Trophoblast cell (in vitro differentiated cells and primary cell): ENCODE results near the gene C4orf17.
A peak's percentile ranks its signal among the peaks of the same experiment; 100 is the strongest.
"Not testable (repeated sequence)": the region's sequence is repeated elsewhere in the genome, so short reads cannot be mapped to it uniquely, and the experiment has no call there.

ENCODE experiments used
- DNase-seq, 2 donors: peaks; one replicate each; pipeline ENCODE4 v3.0.0-alpha.2; 2016
- H2AFZ ChIP-seq: 2 replicates; pipeline ENCODE4 v1.6.1; 2013; ENCODE audit warnings: low read length, moderate library complexity, mild to moderate bottlenecking; ENCODE audit not compliant: insufficient read depth, poor library complexity
- H2AK5ac ChIP-seq: 2 replicates; pipeline ENCODE4 v1.6.1; 2013; ENCODE audit warnings: mild to moderate bottlenecking, low read length
- H2BK120ac ChIP-seq: 2 replicates; pipeline ENCODE4 v1.6.1; 2013; ENCODE audit warnings: low read length, mild to moderate bottlenecking, moderate library complexity; ENCODE audit not compliant: insufficient read depth, poor library complexity
- H2BK12ac ChIP-seq: 2 replicates; pipeline ENCODE4 v1.6.1; 2013; ENCODE audit warnings: mild to moderate bottlenecking, low read length, moderate library complexity
- H2BK5ac ChIP-seq: 2 replicates; pipeline ENCODE4 v1.6.1; 2013; ENCODE audit warnings: low read length, low read depth, moderate library complexity, mild to moderate bottlenecking; ENCODE audit not compliant: poor library complexity
- H3K14ac ChIP-seq: 2 replicates; pipeline ENCODE4 v1.6.1; 2013; ENCODE audit warnings: mild to moderate bottlenecking, low read length
- H3K18ac ChIP-seq: 2 replicates; pipeline ENCODE4 v1.6.1; 2013; ENCODE audit warnings: mild to moderate bottlenecking, low read length
- H3K23ac ChIP-seq: 2 replicates; pipeline ENCODE4 v1.6.1; 2013; ENCODE audit warnings: low read length
- H3K27ac ChIP-seq: 2 replicates; pipeline ENCODE4 v1.5.1; 2013; ENCODE audit warnings: low read depth, mild to moderate bottlenecking, inconsistent platforms, low read length, moderate library complexity
- H3K27me3 ChIP-seq: 2 replicates; pipeline ENCODE4 v1.6.1; 2013; ENCODE audit warnings: inconsistent platforms, mild to moderate bottlenecking, low read length, moderate library complexity; ENCODE audit not compliant: insufficient read depth
- H3K36me3 ChIP-seq, 2 experiments: 1 replicate in 1 of 2; 2 replicates in 1 of 2; pipeline ENCODE4 v1.6.1; 2013; ENCODE audit warnings: low read length in 2 of 2, mild to moderate bottlenecking in 2 of 2, moderate library complexity in 1 of 2; ENCODE audit not compliant: insufficient read depth in 2 of 2, control insufficient read depth in 1 of 2
- H3K4ac ChIP-seq: 2 replicates; pipeline ENCODE4 v1.6.1; 2013; ENCODE audit warnings: low read depth, mild to moderate bottlenecking, low read length, moderate library complexity
- H3K4me1 ChIP-seq, 2 experiments: 1 replicate in 1 of 2; 2 replicates in 1 of 2; pipeline ENCODE4 v1.6.1; 2013; ENCODE audit warnings: low read length in 2 of 2, mild to moderate bottlenecking in 2 of 2, moderate library complexity in 1 of 2; ENCODE audit not compliant: insufficient read depth in 2 of 2, control insufficient read depth in 1 of 2
- H3K4me2 ChIP-seq: 2 replicates; pipeline ENCODE4 v1.6.1; 2013; ENCODE audit warnings: inconsistent platforms, mild to moderate bottlenecking, low read length, moderate library complexity
- H3K4me3 ChIP-seq: 2 replicates; pipeline ENCODE4 v1.5.1; 2013; ENCODE audit warnings: mild to moderate bottlenecking, low read depth, low read length, inconsistent platforms
- H3K79me1 ChIP-seq: one replicate; pipeline ENCODE4 v1.6.1; 2013; ENCODE audit warnings: low read length
- H3K79me2 ChIP-seq: 2 replicates; pipeline ENCODE4 v1.6.1; 2013; ENCODE audit warnings: low read length, mild to moderate bottlenecking; ENCODE audit not compliant: control insufficient read depth, insufficient read depth, poor library complexity
- H3K9ac ChIP-seq: 2 replicates; pipeline ENCODE4 v1.6.1; 2013; ENCODE audit warnings: mild to moderate bottlenecking, low read length
- H3K9me3 ChIP-seq: 2 replicates; pipeline ENCODE4 v1.6.1; 2013; ENCODE audit warnings: low read depth, mild to moderate bottlenecking, control low read depth, inconsistent platforms, low read length; ENCODE audit not compliant: insufficient read depth
- H4K12ac ChIP-seq: 2 replicates; pipeline ENCODE4 v1.6.1; 2013; ENCODE audit warnings: low read depth, mild to moderate bottlenecking, low read length, moderate library complexity
- H4K8ac ChIP-seq: 2 replicates; pipeline ENCODE4 v1.6.1; 2013; ENCODE audit warnings: low read depth, mild to moderate bottlenecking, low read length, moderate library complexity
- H4K91ac ChIP-seq: one replicate; pipeline ENCODE4 v1.6.1; 2013; ENCODE audit warnings: low read depth, mild to moderate bottlenecking, low read length, moderate library complexity
- WGBS: extraction: QIAGEN DNeasy Blood & Tissue Kit; methylation state at CpG from one replicate; pipeline ENCODE4 v1.1.7; 2013; ENCODE audit warnings: missing lambda C conversion rate; ENCODE audit not compliant: insufficient read length, insufficient coverage; ENCODE audit errors: extremely low coverage; 5-methylcytosine and 5-hydroxymethylcytosine counted together

Gene C4orf17

GRCh38 chr4:99473131-99473530, 37.7 kb upstream of the C4orf17 start:
- H3K4me2 ChIP-seq: no peak overlapping the region

DNA sequence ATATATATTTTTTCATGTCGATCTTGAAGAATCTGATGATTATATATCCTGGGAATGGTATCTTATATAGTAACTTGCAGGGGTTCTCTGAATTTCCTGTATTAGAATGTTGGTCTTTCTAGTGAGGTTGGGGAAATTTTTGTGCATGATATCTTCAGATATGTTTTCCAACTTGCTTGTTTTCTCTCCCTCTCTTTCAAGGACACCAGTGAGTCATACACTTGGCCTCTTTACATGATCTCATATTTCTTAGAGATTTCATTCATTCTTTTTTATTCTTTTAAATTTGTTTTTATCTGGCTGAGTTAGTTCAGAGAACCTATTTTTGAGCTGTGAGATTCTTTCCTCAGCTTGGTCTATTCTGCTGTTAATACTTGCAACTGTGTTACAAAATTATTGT, 27.2 kb upstream of the C4orf17 start:
- H4K12ac ChIP-seq: no peak overlapping the region
- H3K14ac ChIP-seq: no peak overlapping the region
- H3K18ac ChIP-seq: no peak overlapping the region
- no peak overlapping the region for H3K4me2 ChIP-seq
- H3K23ac ChIP-seq: no peak overlapping the region
- no peaks in the 10 kb centered on the region for H3K79me2 ChIP-seq
- H3K36me3 ChIP-seq: no peaks in the 10 kb centered on the region
- H4K8ac ChIP-seq: no peak overlapping the region
- no peak for DNase-seq
- H3K4ac ChIP-seq: no peak overlapping the region
- WGBS: no CpG with 5 or more reads among the region's 1 CpG
- no peak overlapping the region for H3K9ac ChIP-seq
- H4K91ac ChIP-seq: no peak overlapping the region
- no peak overlapping the region for H2BK12ac ChIP-seq
- no peak overlapping the region for H3K4me3 ChIP-seq
- no peak overlapping the region for H2AFZ ChIP-seq
- H3K27me3 ChIP-seq: no peaks in the 10 kb centered on the region
- no peak overlapping the region for H2AK5ac ChIP-seq
- no peak overlapping the region for H2BK5ac ChIP-seq
- H2BK120ac ChIP-seq: no peak overlapping the region
- H3K9me3 ChIP-seq: peaks cover 9% of the 10 kb centered on the region
- H3K79me1 ChIP-seq: no peaks in the 10 kb centered on the region
- H3K27ac ChIP-seq: no peak overlapping the region
- no peaks in the 10 kb centered on the region for H3K4me1 ChIP-seq

More at GRCh38 chr4:99473131-99473530, 37.7 kb upstream of the C4orf17 start:
- Histone ChIP-seq H2AK5ac (no peak overlapping the region), H3K9me3 (no peaks in the 10 kb centered on the region), H2BK120ac (no peak overlapping the region), H2BK5ac (no peak overlapping the region), H3K14ac (no peak overlapping the region), H4K8ac (no peak overlapping the region), H3K4me3 (no peak overlapping the region), H3K4ac (no peak overlapping the region), H4K12ac (no peak overlapping the region), H3K9ac (no peak overlapping the region), H2BK12ac (no peak overlapping the region), H3K36me3 (no peaks in the 10 kb centered on the region), H4K91ac (no peak overlapping the region), H3K27me3 (no peaks in the 10 kb centered on the region), H2AFZ (no peak overlapping the region), H3K23ac (no peak overlapping the region), H3K18ac (no peak overlapping the region), H3K79me2 (no peaks in the 10 kb centered on the region), H3K27ac (no peak overlapping the region), H3K79me1 (no peaks in the 10 kb centered on the region), H3K4me1 (no peaks in the 10 kb centered on the region)
- peak; percentile 46 to 53 for DNase-seq
- WGBS: no CpG with 5 or more reads among the region's 1 CpG

DNA sequence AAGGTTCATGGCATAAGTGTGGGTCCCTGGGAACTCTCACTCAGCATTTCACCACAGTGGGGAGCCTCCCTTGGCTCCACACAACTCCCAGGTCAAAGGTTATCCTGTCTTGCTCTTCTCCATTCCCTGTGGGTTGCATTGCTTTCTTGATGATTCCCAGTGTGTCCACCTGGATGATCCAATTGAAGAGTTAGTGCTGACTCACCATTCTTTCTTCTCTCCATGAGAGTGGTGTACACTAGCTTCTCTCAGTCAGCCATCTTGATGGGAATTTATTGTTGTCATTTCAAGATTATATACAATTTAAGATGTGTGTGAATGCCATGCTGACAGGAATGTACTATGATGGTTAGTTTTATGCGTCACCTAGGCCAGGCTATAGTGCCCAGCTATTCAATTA, 25.6 kb upstream of the C4orf17 start:
- H3K9me3 ChIP-seq: peaks cover 9% of the 10 kb centered on the region
- no peak for DNase-seq
- no peak overlapping the region for H2BK5ac ChIP-seq
- H3K23ac ChIP-seq: no peak overlapping the region
- no peak overlapping the region for H2AFZ ChIP-seq
- H2AK5ac ChIP-seq: no peak overlapping the region
- no peak overlapping the region for H3K9ac ChIP-seq
- H3K4me1 ChIP-seq: no peaks in the 10 kb centered on the region
- H3K27ac ChIP-seq: no peak overlapping the region
- no peaks in the 10 kb centered on the region for H3K79me2 ChIP-seq
- H4K12ac ChIP-seq: no peak overlapping the region
- no peak overlapping the region for H2BK12ac ChIP-seq
- no peaks in the 10 kb centered on the region for H3K36me3 ChIP-seq
- H4K91ac ChIP-seq: no peak overlapping the region
- H3K4me2 ChIP-seq: no peak overlapping the region
- H3K27me3 ChIP-seq: no peaks in the 10 kb centered on the region
- H3K14ac ChIP-seq: no peak overlapping the region
- no peak overlapping the region for H2BK120ac ChIP-seq
- no CpG with 5 or more reads among the region's 1 CpG for WGBS
- H3K79me1 ChIP-seq: no peaks in the 10 kb centered on the region
- no peak overlapping the region for H4K8ac ChIP-seq
- H3K18ac ChIP-seq: no peak overlapping the region
- H3K4ac ChIP-seq: no peak overlapping the region
- no peak overlapping the region for H3K4me3 ChIP-seq

DNA sequence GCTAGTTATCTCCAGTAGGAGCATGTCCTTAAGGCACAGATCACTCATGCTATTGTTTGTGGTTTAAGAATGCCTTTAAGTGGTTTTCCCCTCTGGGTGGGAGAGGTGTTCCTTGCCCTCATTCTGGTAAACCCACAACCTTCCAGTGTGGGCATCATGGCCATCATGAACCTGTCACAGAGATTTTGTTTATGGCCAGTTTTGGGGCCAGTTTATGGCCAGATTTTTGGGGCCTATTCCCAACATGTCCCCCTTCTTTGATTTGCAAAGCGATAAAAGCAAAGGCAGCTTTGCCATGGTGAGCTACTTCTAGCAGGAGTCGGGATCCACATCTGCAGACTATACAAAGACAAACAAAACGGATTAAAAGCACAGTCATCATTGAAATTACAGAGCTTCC, 24.2 kb upstream of the C4orf17 start:
- H3K23ac ChIP-seq, H3K79me2 ChIP-seq, H3K79me1 ChIP-seq, H4K91ac ChIP-seq, H2BK5ac ChIP-seq, DNase-seq, H2BK120ac ChIP-seq, H3K27me3 ChIP-seq, H3K18ac ChIP-seq, H2BK12ac ChIP-seq, H2AK5ac ChIP-seq, H3K4me3 ChIP-seq, H4K12ac ChIP-seq, H3K9ac ChIP-seq, H3K4me2 ChIP-seq, H3K14ac ChIP-seq, H3K27ac ChIP-seq, H4K8ac ChIP-seq, H2AFZ ChIP-seq, H3K9me3 ChIP-seq, H3K4ac ChIP-seq, H3K36me3 ChIP-seq, H3K4me1 ChIP-seq: not testable (repeated sequence)
- no CpG with 5 or more reads among the region's 3 CpGs for WGBS
